GM18873 (cell line): ENCODE data around the gene GJB2.

ENCODE experiments used
- ATAC-seq: cut with Tn5 transposase; IDR thresholded peaks from one replicate; pipeline ENCODE4 v1.9.1; 2021; ENCODE audit warnings: mild to moderate bottlenecking, moderate library complexity, moderate number of reproducible peaks; ENCODE audit not compliant: unreplicated experiment, low FRiP score

Gene GJB2

DNA sequence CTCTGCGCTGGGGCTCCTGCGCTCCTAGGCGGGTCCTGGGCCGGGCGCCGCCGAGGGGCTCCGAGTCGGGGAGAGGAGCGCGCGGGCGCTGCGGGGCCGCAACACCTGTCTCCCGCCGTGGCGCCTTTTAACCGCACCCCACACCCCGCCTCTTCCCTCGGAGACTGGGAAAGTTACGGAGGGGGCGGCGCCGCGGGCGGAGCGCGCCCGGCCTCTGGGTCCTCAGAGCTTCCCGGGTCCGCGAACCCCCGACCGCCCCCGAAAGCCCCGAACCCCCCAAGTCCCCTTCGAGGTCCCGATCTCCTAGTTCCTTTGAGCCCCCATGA is at the start of gene GJB2:
Gene GJB2, minus strand, starts transcription at position 103 of the 326 bp plus-strand sequence. CDS start 3,357 bp downstream, outside the sequence.
- ATAC-seq, result no peak

DNA sequence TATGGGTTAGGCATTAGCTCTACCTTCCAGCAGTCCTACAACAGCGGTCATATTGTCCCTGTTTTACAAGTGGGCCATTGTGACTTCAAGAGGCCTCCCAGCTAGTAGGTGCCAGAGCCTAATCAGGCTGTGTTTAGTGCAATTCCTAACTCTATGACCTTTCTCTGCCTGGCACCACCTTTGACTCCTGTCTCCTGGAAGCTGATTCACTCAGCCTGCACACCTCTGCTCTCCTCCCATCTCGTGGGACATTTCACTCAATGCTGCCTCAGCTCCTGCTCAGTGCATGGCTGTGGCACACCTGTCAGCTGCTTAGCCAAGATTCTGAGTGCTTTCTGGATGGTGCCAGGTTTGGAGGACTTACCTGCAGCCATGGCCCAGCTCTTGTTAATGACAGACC is 48.9 kb upstream of the GJB2 start:
- no peak for ATAC-seq

- no peak for ATAC-seq
Measured at GRCh38 chr13:20239748-20240147, 47.0 kb upstream of the GJB2 start.

DNA sequence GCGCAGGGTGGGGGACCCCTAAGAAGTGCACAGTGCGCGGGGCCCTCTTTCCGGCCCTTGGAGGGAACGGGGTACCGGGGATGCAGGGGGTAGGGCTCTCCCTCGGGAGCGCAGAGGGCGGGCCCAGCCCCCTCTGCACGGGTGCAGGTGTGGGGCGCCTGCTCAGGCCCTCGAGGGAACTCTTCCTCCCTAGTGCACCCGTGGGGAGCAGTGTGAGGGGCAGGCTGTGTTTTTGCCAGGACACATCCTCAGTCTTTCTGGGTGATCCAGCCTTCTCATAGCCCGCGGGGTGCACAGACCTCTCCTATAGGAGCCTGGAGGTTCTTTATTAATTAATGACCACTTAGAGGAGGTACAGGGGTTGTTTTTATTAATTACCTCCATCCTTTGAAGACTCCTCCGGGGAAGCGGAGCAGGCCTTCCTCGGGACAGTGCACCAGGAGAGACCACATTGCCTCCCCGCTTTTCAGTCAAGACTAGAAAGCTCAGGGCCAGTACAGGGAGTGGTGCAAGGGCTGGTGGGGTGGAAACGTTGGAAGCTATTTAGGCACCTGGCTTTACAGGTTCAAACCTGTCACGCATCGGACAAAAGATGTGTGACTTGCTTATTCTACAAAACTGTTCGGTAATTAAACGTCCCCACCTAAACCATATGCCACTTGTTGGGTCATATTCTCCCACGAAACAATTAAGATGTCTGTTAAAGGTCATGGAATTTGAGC is 40.0 kb upstream of the GJB2 start:
- no peak for ATAC-seq

GRCh38 chr13:20231839-20232555 is 39.3 kb upstream of the GJB2 start, which contains the start of gene GJB6:
TSS of gene GJB6 (minus strand) at chr13:20232319. CDS start at chr13:20223480, 8,839 bp downstream.
- ATAC-seq, result no peak

- no peak for ATAC-seq
Measured at GRCh38 chr13:20230913-20231838, 38.4 kb upstream of the GJB2 start.

DNA sequence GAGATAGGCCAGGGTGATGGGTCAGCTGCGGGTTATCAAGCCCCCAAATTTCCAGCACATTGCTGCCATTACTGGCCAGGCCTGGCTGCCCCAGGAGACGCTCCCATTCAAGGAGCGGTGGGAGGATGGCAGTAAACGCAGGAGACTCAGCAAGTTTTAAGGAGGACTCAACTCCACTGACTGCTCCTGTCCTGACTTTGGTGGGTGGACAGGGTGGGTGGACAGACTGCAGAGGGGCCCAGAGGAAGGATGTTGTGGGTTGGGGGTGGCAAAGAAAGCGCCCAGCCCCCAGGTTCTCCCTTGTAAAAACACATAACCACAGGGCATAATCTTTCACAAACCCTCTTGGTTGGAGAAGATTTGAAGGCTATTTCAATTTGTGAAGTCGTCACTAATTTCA is 35.0 kb upstream of the GJB2 start:
- ATAC-seq, result no peak

GRCh38 chr13:20227288-20227687 is 34.5 kb upstream of the GJB2 start:
- no peak for ATAC-seq

- no peak for ATAC-seq
Measured at GRCh38 chr13:20222553-20222952, 29.8 kb upstream of the GJB2 start.

GRCh38 chr13:20221772-20222171 is 29.0 kb upstream of the GJB2 start:
- no peak for ATAC-seq

DNA sequence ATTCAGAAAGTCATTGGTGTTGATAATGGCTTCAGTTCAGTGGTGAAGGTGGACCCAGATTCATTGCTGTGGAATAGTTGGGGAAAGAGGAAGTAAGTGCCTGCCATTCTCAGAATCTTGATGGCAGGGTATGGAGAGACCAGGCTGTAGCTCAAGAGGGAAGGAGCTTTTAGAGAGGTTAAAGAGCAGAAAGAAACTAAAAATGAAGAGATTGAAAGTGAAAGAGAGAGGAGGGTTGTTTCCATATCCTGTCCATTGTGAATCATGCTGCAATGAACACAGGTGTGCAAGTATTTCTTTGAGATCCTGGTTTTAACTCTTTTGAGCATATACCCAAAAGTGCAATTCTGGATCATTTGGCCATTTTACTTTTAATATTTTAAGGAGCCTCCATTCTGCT is 26.8 kb upstream of the GJB2 start:
- peak; percentile 96 for ATAC-seq

GRCh38 chr13:20217168-20217567 is 24.4 kb upstream of the GJB2 start:
- ATAC-seq, result no peak

GRCh38 chr13:20209948-20210347 is 17.2 kb upstream of the GJB2 start:
- no peak for ATAC-seq

DNA sequence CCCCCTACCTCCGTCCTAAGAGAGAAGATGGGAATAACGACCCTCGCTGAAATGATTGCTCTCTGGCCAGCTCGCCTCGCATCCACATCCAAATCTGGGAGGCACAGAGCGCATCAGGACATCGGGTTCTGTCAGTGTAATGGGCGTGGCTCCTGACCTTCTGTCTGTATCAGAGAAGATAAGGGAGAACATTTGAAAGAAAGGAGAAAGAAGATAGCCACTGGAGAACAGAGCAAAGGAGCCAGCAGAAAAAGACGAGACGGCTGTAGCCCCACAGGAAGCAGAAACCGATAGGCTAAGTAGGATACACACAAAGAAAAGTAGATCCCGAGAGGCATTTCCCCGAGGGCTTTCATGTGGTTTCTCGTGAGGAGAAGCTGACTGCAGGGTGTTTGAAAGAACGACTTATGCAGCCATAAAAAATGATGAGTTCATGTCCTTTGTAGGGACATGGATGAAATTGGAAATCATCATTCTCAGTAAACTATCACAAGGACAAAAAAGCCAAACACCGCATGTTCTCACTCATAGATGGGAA is 14.0 kb upstream of the GJB2 start:
- no peak for ATAC-seq

- ATAC-seq, result no peak
Measured at GRCh38 chr13:20206065-20206697, 13.4 kb upstream of the GJB2 start.

DNA sequence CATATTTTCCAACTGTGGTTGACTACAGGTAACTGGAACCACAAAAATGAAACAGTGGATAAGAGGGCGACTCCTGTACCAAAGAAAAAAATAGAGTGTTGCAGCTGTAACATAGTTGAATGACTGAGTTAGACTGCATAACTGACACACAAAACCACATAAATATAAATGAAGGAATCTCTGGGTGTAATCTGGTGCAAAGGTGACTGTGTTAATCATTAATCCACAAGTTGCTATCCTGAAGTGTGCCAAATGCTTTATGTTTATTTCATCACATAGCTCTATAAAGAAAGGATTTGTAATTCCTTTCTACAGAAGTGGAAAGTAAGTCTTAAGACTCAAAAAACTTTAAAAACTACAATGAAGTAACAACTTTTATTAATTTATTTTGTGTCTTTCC is 6.0 kb upstream of the GJB2 start:
- ATAC-seq, result no peak

DNA sequence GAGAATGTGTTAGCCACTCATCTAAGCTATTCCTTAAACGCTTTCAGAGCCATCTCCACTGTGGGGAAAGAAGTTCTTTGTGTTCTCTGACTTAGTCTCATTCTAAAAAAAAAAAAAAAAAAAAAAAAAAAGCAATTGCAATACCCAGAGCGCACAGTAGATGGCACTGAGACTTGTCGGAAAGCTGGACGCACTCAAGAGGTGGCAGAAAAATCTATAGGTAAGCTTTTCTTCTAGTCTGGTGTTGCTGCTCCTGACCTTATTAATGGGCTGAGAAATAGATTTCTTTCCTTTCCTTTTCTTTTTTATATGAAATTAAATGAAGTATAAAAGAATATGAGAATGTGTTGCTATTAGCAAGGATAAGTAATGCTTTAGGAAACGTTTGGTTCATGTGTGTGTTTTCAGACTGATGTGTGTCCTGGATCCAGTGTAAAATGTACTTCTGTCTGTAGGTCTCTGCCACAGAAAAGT is 4.7 kb upstream of the GJB2 start:
- ATAC-seq, result no peak

DNA sequence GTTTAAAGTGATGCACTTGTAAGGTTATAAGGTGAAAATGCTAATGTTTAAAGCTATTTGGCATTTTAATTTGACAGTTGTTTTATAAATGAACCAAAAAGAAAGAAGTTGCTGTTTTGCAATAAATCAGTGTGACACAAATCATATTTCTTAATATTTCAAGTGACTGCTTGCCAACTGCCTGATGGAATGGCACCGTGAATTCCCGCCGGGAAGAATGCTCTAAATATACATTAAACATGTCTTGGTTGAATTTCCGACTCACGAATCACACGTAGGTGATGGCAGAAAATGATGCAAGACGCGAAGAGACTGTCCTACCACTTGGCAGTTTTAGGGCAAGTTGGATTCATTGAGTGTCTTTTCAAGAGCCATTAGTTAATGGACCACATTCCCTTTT is 3.1 kb upstream of the GJB2 start:
- ATAC-seq, result no peak

DNA sequence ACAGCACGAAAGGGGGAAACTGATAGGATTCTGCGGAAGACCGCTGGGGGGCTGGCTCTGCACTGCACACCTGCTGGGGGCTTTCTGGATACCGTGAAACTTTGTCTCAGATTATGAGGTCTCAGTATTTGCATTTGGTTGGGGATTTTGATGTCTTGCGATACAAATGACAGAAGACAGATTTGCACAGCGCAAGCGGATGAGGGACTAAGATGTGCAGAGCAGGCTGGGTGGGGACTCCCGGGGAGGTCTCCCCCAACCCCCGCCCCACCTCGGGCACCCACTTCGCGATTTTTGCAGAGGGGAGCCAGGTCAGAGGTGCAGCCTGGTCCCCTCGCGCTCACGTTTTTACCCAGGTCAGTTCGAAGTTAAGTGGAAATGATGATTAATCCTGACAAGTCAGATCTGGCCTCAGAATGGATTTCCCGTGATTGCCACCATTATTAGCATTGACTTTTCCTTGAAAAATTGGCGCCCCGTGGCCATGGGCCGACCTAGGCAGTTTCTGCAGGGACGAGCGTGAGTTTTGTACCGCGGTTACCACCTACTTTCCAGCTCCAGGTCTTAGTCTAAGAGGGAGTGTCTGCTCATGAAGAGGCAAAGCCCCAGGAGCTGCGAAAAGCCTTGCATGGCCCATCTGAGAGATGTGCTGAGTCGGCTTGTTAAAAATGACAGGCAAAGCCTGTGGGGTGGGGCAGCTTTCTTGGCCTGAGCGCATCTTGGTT is 1.3 kb upstream of the GJB2 start:
- ATAC-seq, result no peak
